Endodermal cell (in vitro differentiated cells): ENCODE measurements around the gene FARP1. TPM values are rescaled to one million over a fixed set of nuclear protein-coding genes. Genes with fewer than 3 reads are reported as not detected.

ENCODE experiments used
- DNase-seq: peaks from one replicate; pipeline ENCODE4 v3.0.0-alpha.2; 2017
- H3K27ac ChIP-seq: 2 replicates; pipeline ENCODE4 v1.5.1; 2013; ENCODE audit warnings: mild to moderate bottlenecking, low read depth, low read length, moderate library complexity
- H3K27me3 ChIP-seq: 2 replicates; pipeline ENCODE4 v1.6.1; 2013; ENCODE audit warnings: mild to moderate bottlenecking, low read length, moderate library complexity; ENCODE audit not compliant: insufficient read depth, control insufficient read depth, poor library complexity, severe bottlenecking
- H3K36me3 ChIP-seq: 2 replicates; pipeline ENCODE4 v1.7.0; 2013; ENCODE audit warnings: mild to moderate bottlenecking, low read length, moderate library complexity; ENCODE audit not compliant: control insufficient read depth, insufficient read depth
- H3K4me1 ChIP-seq: one replicate; pipeline ENCODE4 v1.7.0; 2013; ENCODE audit warnings: low read length; ENCODE audit not compliant: control insufficient read depth, insufficient read depth
- H3K4me3 ChIP-seq: 2 replicates; pipeline ENCODE4 v1.5.1; 2013; ENCODE audit warnings: mild to moderate bottlenecking, low read length, moderate library complexity
- H3K9ac ChIP-seq: 2 replicates; pipeline ENCODE4 v1.6.1; 2013; ENCODE audit warnings: mild to moderate bottlenecking, low read length, moderate library complexity; ENCODE audit not compliant: poor library complexity, severe bottlenecking; ENCODE audit errors: extremely low read depth
- H3K9me3 ChIP-seq: 2 replicates; pipeline ENCODE4 v1.6.1; 2013; ENCODE audit warnings: mild to moderate bottlenecking, low read length, moderate library complexity; ENCODE audit not compliant: control insufficient read depth
- H3K27ac Mint-ChIP-seq: 2 replicates; pipeline ENCODE4 v1.8.0; 2020; ENCODE audit warnings: mixed read lengths
- H3K27me3 Mint-ChIP-seq: 2 replicates; pipeline ENCODE4 v1.8.0; 2021; ENCODE audit warnings: mild to moderate bottlenecking, mixed read lengths; ENCODE audit not compliant: insufficient read depth
- H3K36me3 Mint-ChIP-seq: 2 replicates; pipeline ENCODE4 v1.8.0; 2020; ENCODE audit warnings: low read depth, mixed read lengths
- H3K4me1 Mint-ChIP-seq: 2 replicates; pipeline ENCODE4 v1.8.0; 2020; ENCODE audit warnings: mixed read lengths
- H3K4me3 Mint-ChIP-seq: 2 replicates; pipeline ENCODE4 v1.8.0; 2020; ENCODE audit warnings: mild to moderate bottlenecking, moderate library complexity, mixed read lengths
- H3K9me3 Mint-ChIP-seq: 2 replicates; pipeline ENCODE4 v1.8.0; 2020; ENCODE audit warnings: mild to moderate bottlenecking, mixed read lengths
- whole genome bisulfite sequencing, 2 experiments: methylation state at CpG; one replicate each; pipeline versions ENCODE4 v1.1.5 to v1.1.7; 2013; ENCODE audit warnings: missing lambda C conversion rate in 2 of 2, mixed read lengths in 1 of 2; ENCODE audit not compliant: insufficient coverage in 1 of 2, insufficient read length in 1 of 2; 5-methylcytosine and 5-hydroxymethylcytosine counted together
- total RNA-seq, 2 donors: library from RNA; stranded (reverse); fragmentation: NEBNext Ultra II Directional in 1 of 2; extraction: Animal tissue kit (Norgen Biotek cat#: 25700) in 1 of 2; gene quantifications; 2 replicates in 1 of 2; 3 replicates in 1 of 2; pipeline ENCODE4 v1.2.1, GENCODE V29; 2021
- TF ChIP-seq, protein P1 (sequence below): fragments of 200-600 bp; sonication (generic); conservative IDR thresholded peaks from 2 replicates; pipeline ENCODE4 v1.5.0; 2021; ENCODE audit warnings: antibody characterized with exemption, mild to moderate bottlenecking

FARP1 gene
- total RNA-seq, 2 donors from 2014 or later, result 237 to 319 TPM

DNA sequence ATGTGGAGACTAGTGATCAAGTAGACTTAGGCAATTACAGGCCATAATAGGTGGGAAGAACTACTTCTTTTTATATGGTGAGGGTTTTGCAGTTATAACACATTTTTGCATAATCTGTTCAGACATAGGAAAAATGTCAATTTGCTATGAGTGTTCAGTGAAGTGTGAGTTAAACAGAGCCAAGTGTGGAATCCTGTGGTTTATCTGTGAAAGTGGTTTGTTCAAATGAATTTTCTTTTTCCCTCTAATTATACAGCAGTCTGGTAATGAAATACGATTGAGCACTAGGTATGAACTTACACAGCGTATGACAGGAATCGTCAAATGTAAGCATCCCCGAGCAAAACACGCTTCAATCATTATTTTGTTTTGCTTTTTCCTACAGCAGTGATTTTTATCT is 255.7 kb downstream of the FARP1 start:
- peak overlapping the region; percentile 48 for H3K27ac Mint-ChIP-seq
- 75 to 94% methylated on average over 4 to 5 of the region's 5 CpGs for WGBS, 2 experiments
- H3K9me3 ChIP-seq, result no peaks in the 10 kb centered on the region

DNA sequence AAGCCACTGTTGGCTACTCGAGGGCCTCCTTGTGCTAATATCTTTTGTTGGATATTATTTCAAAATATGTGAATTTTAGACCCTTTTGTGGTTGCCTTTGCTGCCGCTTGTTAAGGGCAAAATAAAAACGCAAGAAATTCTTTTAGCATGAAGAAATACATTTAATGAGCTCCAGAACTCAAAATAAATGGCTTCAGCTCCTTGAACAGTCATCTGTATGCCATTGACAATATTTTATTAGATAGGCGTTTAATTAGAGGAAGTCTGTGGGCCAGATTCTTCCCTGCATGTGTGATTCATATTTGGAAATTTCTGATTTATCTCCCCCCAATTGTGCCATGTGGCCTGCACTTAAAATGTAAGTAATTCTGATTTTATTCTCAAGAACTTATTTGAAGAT is 256.9 kb downstream of the FARP1 start:
- WGBS, 2 experiments, result 69 to 100% methylated on average over 3 to 4 of the region's 4 CpGs
- H3K27ac ChIP-seq, result no peak overlapping the region

More for the DNA sequence above, 255.7 kb downstream of the FARP1 start:
- TF ChIP-seq, protein P1, sequence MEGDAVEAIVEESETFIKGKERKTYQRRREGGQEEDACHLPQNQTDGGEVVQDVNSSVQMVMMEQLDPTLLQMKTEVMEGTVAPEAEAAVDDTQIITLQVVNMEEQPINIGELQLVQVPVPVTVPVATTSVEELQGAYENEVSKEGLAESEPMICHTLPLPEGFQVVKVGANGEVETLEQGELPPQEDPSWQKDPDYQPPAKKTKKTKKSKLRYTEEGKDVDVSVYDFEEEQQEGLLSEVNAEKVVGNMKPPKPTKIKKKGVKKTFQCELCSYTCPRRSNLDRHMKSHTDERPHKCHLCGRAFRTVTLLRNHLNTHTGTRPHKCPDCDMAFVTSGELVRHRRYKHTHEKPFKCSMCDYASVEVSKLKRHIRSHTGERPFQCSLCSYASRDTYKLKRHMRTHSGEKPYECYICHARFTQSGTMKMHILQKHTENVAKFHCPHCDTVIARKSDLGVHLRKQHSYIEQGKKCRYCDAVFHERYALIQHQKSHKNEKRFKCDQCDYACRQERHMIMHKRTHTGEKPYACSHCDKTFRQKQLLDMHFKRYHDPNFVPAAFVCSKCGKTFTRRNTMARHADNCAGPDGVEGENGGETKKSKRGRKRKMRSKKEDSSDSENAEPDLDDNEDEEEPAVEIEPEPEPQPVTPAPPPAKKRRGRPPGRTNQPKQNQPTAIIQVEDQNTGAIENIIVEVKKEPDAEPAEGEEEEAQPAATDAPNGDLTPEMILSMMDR, result no peak
- Histone ChIP-seq H3K36me3 (peaks cover 96% of the 10 kb centered on the region), H3K4me1 (peaks cover 10% of the 10 kb centered on the region), H3K4me3 (no peak overlapping the region), H3K27ac (no peak overlapping the region), H3K9ac (no peak overlapping the region), H3K27me3 (no peaks in the 10 kb centered on the region)
- H3K27me3 Mint-ChIP-seq, result no peaks in the 10 kb centered on the region
- H3K36me3 Mint-ChIP-seq, result peaks cover 65% of the 10 kb centered on the region
- no peaks in the 10 kb centered on the region for H3K9me3 Mint-ChIP-seq
- H3K4me1 Mint-ChIP-seq, result peaks cover 18% of the 10 kb centered on the region
- no peak for DNase-seq
- H3K4me3 Mint-ChIP-seq, result no peak overlapping the region

DNA sequence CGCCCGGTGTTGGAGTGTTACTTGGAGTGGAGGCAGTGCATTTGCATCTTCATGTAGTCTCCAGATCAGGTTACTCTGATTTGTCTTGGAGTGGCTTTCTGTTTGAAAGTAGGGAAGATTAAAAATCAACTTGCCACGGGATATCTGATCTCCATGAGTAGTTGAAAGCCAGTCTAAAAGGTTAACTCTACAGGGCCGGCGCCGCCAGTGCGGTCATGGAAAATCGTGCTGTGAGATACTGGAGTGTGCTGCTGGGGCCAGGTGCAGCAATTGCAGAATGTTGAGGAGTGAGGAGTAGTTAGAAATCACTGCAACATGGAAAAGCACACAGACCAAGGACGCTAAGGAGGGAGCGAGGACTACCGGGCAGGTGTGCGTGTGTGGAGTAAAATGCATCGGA is 259.0 kb downstream of the FARP1 start:
- H3K4me1 Mint-ChIP-seq, result peaks cover 23% of the 10 kb centered on the region
- Histone ChIP-seq H3K4me1 (peaks cover 10% of the 10 kb centered on the region), H3K36me3 (peaks cover 96% of the 10 kb centered on the region), H3K27ac (no peak overlapping the region), H3K27me3 (no peaks in the 10 kb centered on the region), H3K9me3 (no peaks in the 10 kb centered on the region), H3K9ac (no peak overlapping the region), H3K4me3 (no peak overlapping the region)
- no peak overlapping the region for H3K4me3 Mint-ChIP-seq
- no peak for DNase-seq
- peaks cover 53% of the 10 kb centered on the region for H3K36me3 Mint-ChIP-seq
- H3K9me3 Mint-ChIP-seq, result no peaks in the 10 kb centered on the region
- 87 to 92% methylated on average over 10 to 13 of the region's 13 CpGs for WGBS, 2 experiments
- no peaks in the 10 kb centered on the region for H3K27me3 Mint-ChIP-seq
- TF ChIP-seq, protein P1, result no peak
- no peak overlapping the region for H3K27ac Mint-ChIP-seq

More for the DNA sequence above, 256.9 kb downstream of the FARP1 start:
- no peaks in the 10 kb centered on the region for H3K9me3 ChIP-seq
- Mint-ChIP-seq H3K9me3 (no peaks in the 10 kb centered on the region), H3K27me3 (no peaks in the 10 kb centered on the region), H3K27ac (no peak overlapping the region), H3K4me1 (peaks cover 18% of the 10 kb centered on the region), H3K36me3 (peaks cover 62% of the 10 kb centered on the region), H3K4me3 (no peak overlapping the region)
- DNase-seq, result no peak
- no peak overlapping the region for H3K9ac ChIP-seq
- H3K27me3 ChIP-seq, result no peaks in the 10 kb centered on the region
- H3K4me1 ChIP-seq, result peaks cover 10% of the 10 kb centered on the region
- TF ChIP-seq, protein P1, result no peak
- no peak overlapping the region for H3K4me3 ChIP-seq
- H3K36me3 ChIP-seq, result peaks cover 96% of the 10 kb centered on the region
